C4-2B (cell line): ENCODE results near the gene RAB12.

Experiments used
- CTCF ChIP-seq: fragments of 450-650 bp; conservative IDR thresholded peaks from 2 replicates; pipeline ENCODE4 v1.5.1; 2017; ENCODE audit warnings: mild to moderate bottlenecking
- ZFX ChIP-seq: fragments of 450-650 bp; IDR thresholded peaks from 2 replicates; pipeline ENCODE4 v1.6.1; 2017

- TF ChIP-seq CTCF = no peak
- TF ChIP-seq ZFX = no peak
Observed at GRCh38 chr18:8684577-8684976, 75.3 kb downstream of the RAB12 start.
